Measurements from ENCODE around the gene LHFPL2. TPM values are rescaled to one million over a fixed set of nuclear protein-coding genes. Genes with fewer than 3 reads are reported as not detected.
A peak's percentile ranks its signal among the peaks of the same experiment; 100 is the strongest.

Gene LHFPL2
- total and polyA plus RNA-seq, 9 donors: 38.0 to 90.9 (median 53.3) TPM

- no peak for DNase-seq
- Histone ChIP-seq H3K27ac (ENCODE audit: low read length) (no peak overlapping the region), H3K4me3 (ENCODE audit: low read length) (no peak overlapping the region), H3K27me3 (ENCODE audit: control insufficient read depth, insufficient read depth, low read length) (no peaks in the 10 kb centered on the region), H3K9me3 (replicated peaks; ENCODE audit: control insufficient read depth, low read depth, low read length) (no peaks in the 10 kb centered on the region), H3K4me1 (ENCODE audit: control insufficient read depth, insufficient read depth, low read length) (peaks cover 55% of the 10 kb centered on the region), H3K36me3 (ENCODE audit: control insufficient read depth, insufficient read depth, low read length) (peaks cover 3% of the 10 kb centered on the region)
- no CpG with 5 or more reads among the region's 5 CpGs for WGBS (ENCODE audit: insufficient coverage)
These were observed 147.7 kb downstream of the LHFPL2 start for GRCh38 chr5:78500871-78501270.

- Histone ChIP-seq H3K27me3 (ENCODE audit: control insufficient read depth, insufficient read depth, low read length) (no peaks in the 10 kb centered on the region), H3K9me3 (replicated peaks; ENCODE audit: control insufficient read depth, low read depth, low read length) (no peaks in the 10 kb centered on the region), H3K4me1 (ENCODE audit: control insufficient read depth, insufficient read depth, low read length) (peaks cover 53% of the 10 kb centered on the region), H3K36me3 (ENCODE audit: control insufficient read depth, insufficient read depth, low read length) (peaks cover 3% of the 10 kb centered on the region), H3K27ac (ENCODE audit: low read length) (no peak overlapping the region), H3K4me3 (ENCODE audit: low read length) (no peak overlapping the region)
- DNase-seq: no peak
- WGBS (ENCODE audit: insufficient coverage): 67% methylated on average over 1 of the region's 2 CpGs
These were observed 148.5 kb downstream of the LHFPL2 start for GRCh38 chr5:78500028-78500427.

GRCh38 chr5:78499485-78499884 is 149.1 kb downstream of the LHFPL2 start:
- peaks cover 48% of the 10 kb centered on the region for H3K4me1 ChIP-seq (ENCODE audit: control insufficient read depth, insufficient read depth, low read length)
- DNase-seq: no peak

GRCh38 chr5:78497573-78498533 is 150.7 kb downstream of the LHFPL2 start:
- 34% methylated on average over 9 of the region's 13 CpGs for WGBS (ENCODE audit: insufficient coverage)
- peak overlapping the region; percentile 50 for H3K27ac ChIP-seq (ENCODE audit: low read length)
- H3K9me3 ChIP-seq (replicated peaks; ENCODE audit: control insufficient read depth, low read depth, low read length): no peaks in the 10 kb centered on the region
- peaks cover 6% of the 10 kb centered on the region for H3K36me3 ChIP-seq (ENCODE audit: control insufficient read depth, insufficient read depth, low read length)
- peak; percentile 62 for DNase-seq
- H3K4me3 ChIP-seq (ENCODE audit: low read length): no peak overlapping the region
- H3K27me3 ChIP-seq (ENCODE audit: control insufficient read depth, insufficient read depth, low read length): no peaks in the 10 kb centered on the region
- peaks cover 40% of the 10 kb centered on the region for H3K4me1 ChIP-seq (ENCODE audit: control insufficient read depth, insufficient read depth, low read length)

More at GRCh38 chr5:78499485-78499884, 149.1 kb downstream of the LHFPL2 start:
- peaks cover 3% of the 10 kb centered on the region for H3K36me3 ChIP-seq (ENCODE audit: control insufficient read depth, insufficient read depth, low read length)
- no peaks in the 10 kb centered on the region for H3K27me3 ChIP-seq (ENCODE audit: control insufficient read depth, insufficient read depth, low read length)
- no peaks in the 10 kb centered on the region for H3K9me3 ChIP-seq (replicated peaks; ENCODE audit: control insufficient read depth, low read depth, low read length)
- no peak overlapping the region for H3K4me3 ChIP-seq (ENCODE audit: low read length)
- no CpG with 5 or more reads among the region's 1 CpG for WGBS (ENCODE audit: insufficient coverage)
- H3K27ac ChIP-seq (ENCODE audit: low read length): no peak overlapping the region

GRCh38 chr5:78496373-78496772 is 152.2 kb downstream of the LHFPL2 start:
- Histone ChIP-seq H3K27ac (ENCODE audit: low read length) (no peak overlapping the region), H3K36me3 (ENCODE audit: control insufficient read depth, insufficient read depth, low read length) (peaks cover 6% of the 10 kb centered on the region), H3K9me3 (replicated peaks; ENCODE audit: control insufficient read depth, low read depth, low read length) (no peaks in the 10 kb centered on the region), H3K4me3 (ENCODE audit: low read length) (no peak overlapping the region), H3K4me1 (ENCODE audit: control insufficient read depth, insufficient read depth, low read length) (peaks cover 35% of the 10 kb centered on the region), H3K27me3 (ENCODE audit: control insufficient read depth, insufficient read depth, low read length) (no peaks in the 10 kb centered on the region)
- no peak for DNase-seq

DNA sequence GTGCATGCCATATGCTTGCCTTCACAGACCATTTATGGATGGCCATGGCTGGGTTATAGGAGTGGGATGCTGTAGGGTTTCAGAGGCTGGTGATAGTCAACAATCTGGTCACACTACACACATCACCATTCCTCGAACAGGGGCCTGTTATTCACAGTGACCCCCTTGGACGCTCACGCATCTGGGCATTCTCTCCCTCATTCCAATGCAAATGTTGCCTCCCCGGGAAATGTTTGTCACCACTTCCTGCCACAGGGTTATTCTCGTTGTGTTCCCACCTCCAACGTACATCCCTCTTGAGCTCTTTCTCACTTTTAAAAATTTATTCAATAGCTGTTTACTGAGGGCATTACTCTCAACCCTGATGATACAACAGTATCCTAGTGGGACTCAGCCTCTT is 152.8 kb downstream of the LHFPL2 start:
- no peaks in the 10 kb centered on the region for H3K9me3 ChIP-seq (replicated peaks; ENCODE audit: control insufficient read depth, low read depth, low read length)
- H3K27me3 ChIP-seq (ENCODE audit: control insufficient read depth, insufficient read depth, low read length): no peaks in the 10 kb centered on the region
- peaks cover 32% of the 10 kb centered on the region for H3K4me1 ChIP-seq (ENCODE audit: control insufficient read depth, insufficient read depth, low read length)
- DNase-seq: no peak
- H3K4me3 ChIP-seq (ENCODE audit: low read length): no peak overlapping the region
- H3K27ac ChIP-seq (ENCODE audit: low read length): no peak overlapping the region
- H3K36me3 ChIP-seq (ENCODE audit: control insufficient read depth, insufficient read depth, low read length): peaks cover 10% of the 10 kb centered on the region
- WGBS (ENCODE audit: insufficient coverage): 61% methylated on average over 5 of the region's 6 CpGs

- no CpG with 5 or more reads among the region's 7 CpGs for WGBS (ENCODE audit: insufficient coverage)
- peaks cover 26% of the 10 kb centered on the region for H3K4me1 ChIP-seq (ENCODE audit: control insufficient read depth, insufficient read depth, low read length)
- no peak for DNase-seq
- no peaks in the 10 kb centered on the region for H3K9me3 ChIP-seq (replicated peaks; ENCODE audit: control insufficient read depth, low read depth, low read length)
- H3K4me3 ChIP-seq (ENCODE audit: low read length): no peak overlapping the region
- no peak overlapping the region for H3K27ac ChIP-seq (ENCODE audit: low read length)
- no peaks in the 10 kb centered on the region for H3K27me3 ChIP-seq (ENCODE audit: control insufficient read depth, insufficient read depth, low read length)
- H3K36me3 ChIP-seq (ENCODE audit: control insufficient read depth, insufficient read depth, low read length): peaks cover 33% of the 10 kb centered on the region
These were observed 155.9 kb downstream of the LHFPL2 start for GRCh38 chr5:78492650-78493049.

- Histone ChIP-seq H3K4me1 (ENCODE audit: control insufficient read depth, insufficient read depth, low read length) (peaks cover 25% of the 10 kb centered on the region), H3K4me3 (ENCODE audit: low read length) (no peak overlapping the region), H3K9me3 (replicated peaks; ENCODE audit: control insufficient read depth, low read depth, low read length) (no peaks in the 10 kb centered on the region), H3K36me3 (ENCODE audit: control insufficient read depth, insufficient read depth, low read length) (peaks cover 38% of the 10 kb centered on the region), H3K27me3 (ENCODE audit: control insufficient read depth, insufficient read depth, low read length) (no peaks in the 10 kb centered on the region), H3K27ac (ENCODE audit: low read length) (no peak overlapping the region)
- 100% methylated on average over 2 of the region's 2 CpGs for WGBS (ENCODE audit: insufficient coverage)
- DNase-seq: no peak
These were observed 156.3 kb downstream of the LHFPL2 start for GRCh38 chr5:78492224-78492623.

DNA sequence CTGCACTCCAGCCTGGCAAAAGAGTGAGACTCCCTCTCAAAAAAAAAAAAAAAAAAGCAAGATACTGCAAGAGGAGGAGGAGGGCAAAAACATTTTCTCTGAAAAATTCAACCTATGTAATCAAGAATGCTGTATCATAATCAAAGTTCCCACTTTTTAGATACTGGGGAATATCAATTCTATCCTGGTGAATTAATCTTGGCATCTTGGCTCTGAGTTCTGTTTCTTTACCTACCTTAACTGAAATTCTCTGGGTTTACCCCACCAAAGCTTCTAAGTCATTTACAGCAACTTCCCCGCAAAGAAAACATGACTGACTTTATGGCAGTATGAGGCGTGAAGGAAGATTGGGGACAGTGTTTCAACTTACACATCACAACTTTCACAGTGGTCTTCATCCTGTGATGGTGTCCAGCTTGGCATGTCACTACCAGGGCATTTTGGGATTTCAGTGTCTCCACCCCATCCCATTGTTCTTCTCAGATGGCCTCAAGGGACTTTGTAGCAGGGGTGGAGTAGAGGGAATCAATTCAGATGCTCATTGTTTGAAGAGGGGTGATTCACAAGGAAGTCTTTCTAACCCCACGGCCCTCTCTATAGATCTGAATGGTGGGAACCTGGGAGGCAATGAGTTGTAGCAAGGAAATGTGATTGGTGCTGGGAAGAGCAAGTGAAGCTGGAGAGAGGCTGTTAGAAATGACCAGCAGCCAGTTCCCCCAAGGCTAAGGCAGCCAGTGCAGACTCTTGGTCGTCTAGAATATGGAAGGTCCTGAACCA is 157.7 kb downstream of the LHFPL2 start:
- WGBS (ENCODE audit: insufficient coverage): 93% methylated on average over 3 of the region's 4 CpGs
- Histone ChIP-seq H3K27ac (ENCODE audit: low read length) (no peak overlapping the region), H3K27me3 (ENCODE audit: control insufficient read depth, insufficient read depth, low read length) (no peaks in the 10 kb centered on the region), H3K9me3 (replicated peaks; ENCODE audit: control insufficient read depth, low read depth, low read length) (no peaks in the 10 kb centered on the region), H3K36me3 (ENCODE audit: control insufficient read depth, insufficient read depth, low read length) (peaks cover 48% of the 10 kb centered on the region), H3K4me3 (ENCODE audit: low read length) (no peak overlapping the region), H3K4me1 (ENCODE audit: control insufficient read depth, insufficient read depth, low read length) (peaks cover 18% of the 10 kb centered on the region)
- no peak for DNase-seq

GRCh38 chr5:78487846-78488245 is 160.7 kb downstream of the LHFPL2 start:
- Histone ChIP-seq H3K36me3 (ENCODE audit: control insufficient read depth, insufficient read depth, low read length) (peaks cover 45% of the 10 kb centered on the region), H3K4me3 (ENCODE audit: low read length) (no peak overlapping the region), H3K4me1 (ENCODE audit: control insufficient read depth, insufficient read depth, low read length) (peaks cover 15% of the 10 kb centered on the region), H3K9me3 (replicated peaks; ENCODE audit: control insufficient read depth, low read depth, low read length) (no peaks in the 10 kb centered on the region), H3K27me3 (ENCODE audit: control insufficient read depth, insufficient read depth, low read length) (no peaks in the 10 kb centered on the region), H3K27ac (ENCODE audit: low read length) (peak overlapping the region; percentile 71)
- no CpG with 5 or more reads among the region's 4 CpGs for WGBS (ENCODE audit: insufficient coverage)
- no peak for DNase-seq

All from muscle of leg (tissue), 11 donors.